C1 segment of cervical spinal cord (tissue), 14 donors: ENCODE results near the gene TMEM125.
A peak's percentile ranks its signal among the peaks of the same experiment; 100 is the strongest.

Experiments
- DNase-seq, 14 donors: peaks; one replicate each; lab custom pipeline; 2025; lab: John Stamatoyannopoulos, UW

TMEM125 gene

DNA sequence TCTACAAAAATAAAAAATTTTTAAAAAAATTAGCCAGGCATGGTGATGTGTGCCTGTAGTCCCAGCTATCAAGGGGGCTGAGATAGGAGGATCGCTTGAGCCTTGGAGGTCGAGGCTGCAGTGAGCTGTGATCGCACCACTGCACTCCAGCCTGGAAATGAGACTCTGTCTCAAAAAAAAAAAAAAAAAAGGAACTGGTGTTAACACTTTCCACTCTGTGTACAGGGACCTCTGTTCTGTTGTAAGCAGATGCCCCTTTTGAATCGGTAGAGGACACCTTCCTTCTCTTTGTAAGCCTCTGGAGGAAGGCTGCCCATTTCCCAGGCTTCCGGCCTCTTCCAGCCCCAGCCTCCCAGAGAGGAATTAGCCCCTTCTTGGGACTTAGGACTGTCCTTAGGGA is 22.9 kb downstream of the TMEM125 start:
- no peak for DNase-seq

DNA sequence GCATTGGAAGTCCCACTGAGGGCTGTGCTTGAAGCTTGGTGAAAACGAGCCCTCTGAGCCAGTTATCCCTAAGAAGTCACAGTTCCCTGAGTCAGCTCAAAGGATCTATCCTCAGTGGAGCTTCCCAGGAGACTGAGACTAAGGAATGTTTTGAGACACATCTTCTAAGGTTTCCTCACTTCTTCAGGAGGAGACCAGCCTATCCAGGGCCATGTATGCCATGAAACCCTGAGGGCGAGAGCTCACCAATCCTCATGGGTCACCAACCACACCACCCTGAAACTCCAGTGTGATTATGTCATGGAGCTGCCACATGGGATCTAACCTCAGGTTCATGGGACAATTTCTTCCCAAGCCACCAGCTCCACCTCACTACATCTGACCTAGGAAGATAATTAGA is 23.4 kb downstream of the TMEM125 start:
- DNase-seq: no peak

DNA sequence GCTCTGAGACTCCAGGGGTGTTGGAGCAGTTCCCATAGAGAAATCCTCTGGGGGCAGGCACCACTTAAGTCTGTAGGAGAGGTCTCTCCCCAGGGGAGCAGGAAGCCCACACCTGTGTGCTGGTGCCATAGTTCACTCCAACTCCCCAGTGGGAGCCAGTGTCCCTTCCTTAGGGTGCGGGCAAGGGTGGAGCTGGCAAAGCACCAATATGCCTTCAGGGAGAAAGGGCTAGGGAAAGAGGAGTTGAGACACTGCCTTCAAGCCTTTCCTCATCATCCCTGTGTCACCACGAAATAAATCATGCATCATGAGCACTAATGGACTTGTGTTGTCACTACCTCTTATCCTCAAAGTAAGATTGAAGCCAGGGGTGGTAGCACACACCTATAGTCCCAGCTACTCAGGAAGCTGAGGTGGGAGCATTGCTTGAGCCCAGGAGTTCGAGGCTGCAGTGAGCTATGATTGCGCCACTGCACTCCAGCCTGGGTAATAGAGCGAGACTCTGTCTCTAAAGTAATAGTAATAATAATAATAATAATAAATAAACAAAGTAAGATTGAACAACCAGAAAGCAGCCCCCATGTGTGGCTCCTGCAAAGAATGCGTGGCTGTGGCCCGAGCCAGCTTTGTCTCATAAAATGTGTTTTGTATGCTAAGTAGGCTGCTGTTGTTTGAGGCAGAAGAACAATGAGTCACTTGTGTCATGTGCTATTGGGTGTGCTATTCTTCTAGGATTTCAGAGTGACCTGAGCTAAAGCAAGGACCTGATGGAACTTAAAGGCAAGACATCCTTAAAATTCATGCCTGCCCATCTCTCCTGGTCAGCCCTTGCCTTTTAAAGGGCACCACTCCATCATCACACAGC is 24.3 kb downstream of the TMEM125 start:
- DNase-seq: peak in 8 of 14 donors; percentile 4 to 70 (median 47)

DNA sequence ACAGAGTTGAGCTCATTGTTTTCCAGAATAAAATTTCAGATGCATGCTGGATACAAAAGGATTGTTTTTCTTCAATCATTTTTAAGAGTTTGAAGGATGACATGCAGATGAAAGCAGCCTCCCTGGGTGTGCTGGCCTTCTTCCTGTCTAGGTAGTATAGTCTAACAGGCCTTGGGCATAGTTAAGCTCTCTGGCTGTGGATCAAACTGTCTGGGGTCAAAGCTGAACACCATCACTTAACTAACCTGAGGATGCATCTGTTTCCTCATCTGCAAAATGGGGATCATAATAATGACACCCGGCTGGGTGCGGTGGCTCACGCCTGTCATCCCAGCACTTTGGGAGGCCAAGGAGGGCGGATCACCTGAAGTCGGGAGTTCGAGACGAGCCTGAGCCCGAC is 25.0 kb downstream of the TMEM125 start:
- peak in 2 of 14 donors; percentile 58 to 70 for DNase-seq

DNA sequence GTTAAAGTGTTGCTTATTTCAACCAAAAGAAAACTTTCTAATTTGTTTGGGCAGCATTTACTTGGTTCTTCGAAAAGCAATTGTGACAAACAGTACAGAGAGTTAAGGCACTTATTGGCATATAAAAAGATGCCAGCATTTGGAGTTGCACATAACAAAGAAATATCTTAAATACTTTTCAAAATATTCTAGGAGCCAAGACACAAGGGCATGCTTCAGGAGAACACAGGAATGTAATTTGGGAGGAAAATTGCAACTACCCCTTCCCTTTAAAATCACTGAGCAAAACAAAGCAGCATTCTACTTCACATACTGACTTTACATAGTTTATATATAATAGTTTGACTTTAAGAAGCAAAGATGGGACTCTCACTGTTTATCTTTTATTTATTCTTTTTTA is 26.4 kb downstream of the TMEM125 start:
- no peak for DNase-seq

DNA sequence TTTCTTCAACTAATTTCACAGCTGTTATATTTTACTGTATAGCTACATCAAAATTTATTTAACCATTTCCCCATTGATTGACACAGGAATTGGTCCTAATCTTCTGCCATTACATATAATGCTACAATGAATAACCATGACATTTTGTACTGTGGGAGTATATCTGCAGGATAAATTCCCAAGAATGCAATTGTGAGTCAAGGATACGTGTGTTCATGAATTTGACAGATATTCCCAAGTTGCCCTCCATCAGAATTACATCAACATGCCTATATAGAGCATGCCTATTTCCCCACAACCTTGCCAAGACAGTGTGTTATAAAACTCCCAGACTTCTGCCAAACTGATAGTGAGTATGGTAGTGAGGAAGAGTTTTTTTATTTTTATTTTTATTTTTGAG is 28.3 kb downstream of the TMEM125 start:
- DNase-seq: no peak

DNA sequence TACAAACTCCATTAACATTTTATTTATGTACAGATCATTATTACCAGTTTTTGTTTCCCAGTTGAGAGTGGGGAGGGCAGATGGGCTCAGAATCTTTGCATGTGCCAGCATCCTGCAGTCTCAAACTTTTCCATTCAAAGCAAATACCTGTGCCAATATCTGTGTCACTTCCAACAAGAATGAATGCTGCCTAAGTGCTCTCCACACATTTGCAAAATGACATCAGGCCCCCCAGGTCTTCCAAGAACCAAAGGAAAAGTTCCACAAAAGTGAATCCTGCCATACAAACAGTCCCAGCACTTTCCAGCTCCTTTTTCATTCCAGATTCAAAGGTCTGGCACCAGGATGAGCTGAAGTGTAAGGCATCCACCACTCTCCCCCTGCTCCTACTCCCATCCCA is 29.3 kb downstream of the TMEM125 start:
- DNase-seq: peak in 1 of 14 donors; percentile 50

DNA sequence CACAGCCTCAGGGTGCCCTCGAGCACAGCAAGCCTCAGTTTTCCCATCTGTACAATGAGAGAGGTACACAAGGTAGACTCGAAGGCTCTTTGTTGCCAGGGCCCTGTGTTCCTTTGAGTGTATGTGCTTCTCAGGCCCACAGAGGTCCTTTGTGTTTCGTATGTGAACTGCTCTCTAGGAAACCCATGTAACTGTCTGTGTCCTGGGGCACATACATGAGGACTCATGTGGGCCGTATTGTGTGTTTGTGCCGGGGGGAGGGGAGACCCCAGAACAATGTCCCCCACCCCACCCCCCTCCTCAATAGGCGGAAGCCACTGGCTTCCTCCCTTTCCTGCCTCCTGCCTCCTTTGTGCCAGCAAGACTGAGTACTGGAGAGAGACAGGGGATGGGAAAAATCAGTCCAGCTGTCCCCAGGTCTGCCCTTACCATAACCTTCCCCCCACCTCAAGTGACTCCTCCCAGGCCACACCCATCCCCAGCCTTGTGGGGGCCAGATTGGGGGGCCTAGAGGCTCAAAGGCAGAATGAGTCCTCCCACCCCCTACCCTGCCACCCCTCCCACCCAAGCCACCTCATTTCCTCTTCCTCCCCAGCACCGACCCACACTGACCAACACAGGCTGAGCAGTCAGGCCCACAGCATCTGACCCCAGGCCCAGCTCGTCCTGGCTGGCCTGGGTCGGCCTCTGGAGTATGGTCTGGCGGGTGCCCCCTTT is 30.8 kb downstream of the TMEM125 start, which contains the start of gene TIE1:
TIE1 (plus strand) TSS at position 605 of the 717 bp plus-strand sequence; CDS start at position 695, 90 bp downstream.
- DNase-seq: no peak

DNA sequence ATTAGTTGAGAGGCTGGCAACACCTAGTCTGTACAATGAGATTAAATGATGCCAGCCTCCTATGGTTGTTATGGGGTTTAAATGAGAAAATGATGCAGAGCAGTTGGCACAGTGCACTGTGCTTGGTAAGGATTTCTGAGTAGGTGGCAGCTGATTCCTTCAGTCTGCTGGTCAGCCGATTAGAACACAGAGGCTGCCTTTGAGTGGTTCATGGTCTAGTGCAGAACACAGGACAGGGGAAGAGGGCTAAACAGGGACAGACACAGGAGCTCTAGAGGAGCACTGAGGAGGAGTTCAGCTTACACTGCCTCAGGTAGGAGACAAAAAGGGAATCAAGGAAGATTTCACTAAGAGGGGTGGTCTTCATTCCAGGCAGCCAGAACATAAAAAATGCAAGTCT is 32.4 kb downstream of the TMEM125 start:
- DNase-seq: no peak

DNA sequence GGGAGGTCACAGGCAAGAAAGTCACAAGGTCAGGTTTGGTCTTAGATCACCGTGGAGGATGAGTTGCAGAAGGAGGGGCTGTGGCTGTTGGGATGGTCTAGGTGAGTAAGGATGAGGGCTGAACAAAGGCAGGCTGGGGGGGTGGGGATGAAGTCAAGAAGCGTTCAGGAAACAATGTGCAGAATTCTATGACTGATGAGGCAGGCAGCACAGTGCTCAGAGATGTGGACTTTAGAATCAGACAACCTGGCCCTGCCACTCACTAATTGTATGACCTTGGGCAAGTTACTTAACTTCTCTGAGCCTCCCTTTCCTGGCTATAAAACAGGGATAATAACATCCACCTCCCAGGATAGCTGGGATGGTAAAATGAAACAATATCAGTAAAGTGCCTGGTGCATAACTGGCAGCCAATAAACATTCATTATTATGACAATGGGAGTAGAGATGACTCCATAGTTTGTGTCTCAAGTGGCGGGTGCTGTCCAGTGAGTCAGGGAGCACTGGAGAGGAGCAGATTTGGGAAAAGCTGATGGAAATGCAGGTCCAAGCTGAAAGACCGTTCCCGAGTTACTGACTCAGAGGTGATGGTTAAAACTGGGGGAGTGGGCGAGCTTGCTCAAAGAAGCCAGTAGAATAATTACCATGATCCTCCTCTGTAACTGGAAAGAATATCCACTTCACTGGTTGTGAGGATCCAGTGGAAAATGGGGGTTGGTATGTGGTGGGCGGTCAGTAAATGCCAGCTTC is 33.1 kb downstream of the TMEM125 start:
- DNase-seq: no peak

DNA sequence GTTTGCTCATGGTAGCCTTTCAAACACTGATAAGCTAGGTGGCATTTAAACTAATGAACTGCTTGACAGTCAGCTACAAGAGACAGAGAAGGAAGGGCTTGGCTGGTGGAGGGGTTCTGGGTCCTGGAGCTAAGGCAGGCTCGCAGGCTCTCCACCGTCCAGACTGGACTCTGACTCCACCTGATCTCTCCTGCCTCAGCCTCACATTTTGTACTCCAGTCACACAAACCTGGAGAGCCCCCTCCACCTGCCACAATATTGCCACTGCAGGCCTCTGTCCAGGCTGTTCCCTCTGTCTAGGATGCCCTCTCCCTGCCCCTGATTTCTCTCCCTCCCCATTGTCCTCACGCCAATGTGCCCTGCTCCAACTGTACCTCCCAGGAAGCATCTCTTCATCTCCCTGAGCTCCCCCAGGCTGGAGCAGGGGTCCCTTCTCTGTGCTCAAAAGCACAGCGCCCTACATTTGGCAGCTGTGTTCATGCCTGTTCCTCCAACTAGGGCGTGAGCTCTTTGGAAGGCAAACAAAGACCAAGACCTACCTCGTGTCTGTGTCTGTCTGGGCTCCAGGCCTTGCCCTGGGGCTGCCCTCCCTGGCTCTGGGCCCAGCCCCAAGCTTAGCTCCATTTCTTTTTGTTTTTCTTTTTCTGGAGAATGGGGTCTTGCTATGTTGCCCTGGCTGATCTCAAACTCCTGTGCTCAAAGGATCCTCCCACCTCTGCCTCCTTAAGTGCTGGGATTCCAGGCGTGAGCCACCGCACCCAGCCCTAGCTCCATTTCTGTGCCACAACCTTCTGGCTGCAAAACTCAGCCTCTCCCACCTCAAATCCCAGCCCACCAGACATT is 33.9 kb downstream of the TMEM125 start:
- no peak for DNase-seq

DNA sequence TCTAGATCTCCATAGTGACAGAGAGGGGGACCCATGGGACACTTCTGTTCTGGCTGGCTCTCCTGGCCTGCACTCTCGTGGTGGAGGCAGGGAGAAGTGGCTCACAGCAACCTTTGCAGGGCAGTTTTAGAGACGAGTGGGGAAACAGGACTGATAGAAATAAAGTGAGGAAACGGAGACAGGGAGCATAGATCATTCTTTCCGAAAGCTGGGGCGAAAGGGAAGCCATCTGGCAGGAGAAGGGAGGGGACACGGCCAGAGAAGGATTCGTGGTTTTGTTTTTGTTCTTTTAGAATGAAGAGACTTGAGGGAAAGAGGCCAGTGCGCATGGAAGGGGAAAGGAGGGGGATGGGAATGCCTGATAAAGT is 34.5 kb downstream of the TMEM125 start:
- no peak for DNase-seq

DNA sequence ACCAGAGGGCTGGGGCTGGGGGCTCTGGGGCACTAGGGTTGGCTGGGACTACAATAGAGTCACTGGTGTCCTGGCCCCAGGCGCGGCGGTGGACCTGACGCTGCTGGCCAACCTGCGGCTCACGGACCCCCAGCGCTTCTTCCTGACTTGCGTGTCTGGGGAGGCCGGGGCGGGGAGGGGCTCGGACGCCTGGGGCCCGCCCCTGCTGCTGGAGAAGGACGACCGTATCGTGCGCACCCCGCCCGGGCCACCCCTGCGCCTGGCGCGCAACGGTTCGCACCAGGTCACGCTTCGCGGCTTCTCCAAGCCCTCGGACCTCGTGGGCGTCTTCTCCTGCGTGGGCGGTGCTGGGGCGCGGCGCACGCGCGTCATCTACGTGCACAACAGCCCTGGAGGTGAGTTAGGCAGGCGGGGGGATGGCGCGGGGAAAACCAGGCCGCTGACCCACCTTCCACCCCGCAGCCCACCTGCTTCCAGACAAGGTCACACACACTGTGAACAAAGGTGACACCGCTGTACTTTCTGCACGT is 35.1 kb downstream of the TMEM125 start:
- DNase-seq: no peak

DNA sequence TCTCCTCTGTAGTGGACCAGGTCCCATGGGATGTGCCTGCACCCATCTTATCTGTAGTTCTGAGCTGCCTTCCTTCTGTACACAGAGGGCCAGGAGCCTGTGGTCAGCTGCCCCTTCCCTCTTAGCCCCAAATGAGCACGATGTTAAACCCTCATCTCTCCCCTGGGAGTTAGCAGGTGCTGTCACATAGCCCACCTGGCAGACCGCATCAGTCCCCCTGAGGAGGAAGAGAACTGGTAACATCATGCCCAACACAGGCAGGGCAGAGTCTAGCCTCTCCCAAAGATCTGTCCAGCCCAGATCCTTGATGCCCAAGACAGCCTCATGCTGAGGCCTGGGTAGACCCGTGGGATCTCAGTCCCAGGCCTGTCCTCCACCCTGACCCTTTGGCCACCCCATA is 35.7 kb downstream of the TMEM125 start:
- DNase-seq: no peak

DNA sequence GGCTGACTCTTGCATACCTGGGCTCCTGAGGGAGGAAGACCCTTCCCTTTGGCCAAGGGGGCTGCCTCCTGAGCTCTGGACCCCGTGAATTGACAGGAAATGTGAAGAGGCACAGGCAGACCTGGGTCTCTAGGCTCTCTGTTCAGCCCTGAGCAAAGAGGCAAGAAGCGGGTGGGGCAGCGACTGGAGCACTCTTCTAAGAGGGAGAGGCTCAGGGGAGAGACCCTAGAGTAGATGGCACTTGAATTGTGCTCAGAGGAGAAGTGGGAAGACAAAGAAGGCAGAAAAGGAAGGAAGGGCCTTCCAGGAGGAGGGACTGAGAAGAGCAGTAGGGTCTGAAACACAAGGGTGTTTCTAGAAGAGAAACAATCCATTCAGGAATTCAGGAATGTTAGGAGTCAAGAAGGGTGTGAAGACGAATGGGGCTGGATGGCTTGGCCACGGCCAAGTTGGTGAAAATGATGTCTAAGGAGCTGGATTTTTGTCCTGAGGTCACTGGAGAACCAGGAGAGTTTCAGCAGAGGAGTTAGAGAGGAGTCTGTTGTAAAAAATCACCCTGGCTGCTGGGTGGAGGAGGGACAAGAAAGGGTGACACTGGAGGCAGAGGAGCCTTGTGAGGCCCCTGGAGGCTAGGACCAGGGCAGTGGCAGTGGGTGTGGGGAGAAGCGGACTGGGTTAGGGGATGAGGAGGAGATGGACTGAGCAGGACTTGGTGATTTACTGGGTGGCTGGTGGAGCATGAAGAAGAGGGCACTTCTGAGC is 36.3 kb downstream of the TMEM125 start:
- no peak for DNase-seq

DNA sequence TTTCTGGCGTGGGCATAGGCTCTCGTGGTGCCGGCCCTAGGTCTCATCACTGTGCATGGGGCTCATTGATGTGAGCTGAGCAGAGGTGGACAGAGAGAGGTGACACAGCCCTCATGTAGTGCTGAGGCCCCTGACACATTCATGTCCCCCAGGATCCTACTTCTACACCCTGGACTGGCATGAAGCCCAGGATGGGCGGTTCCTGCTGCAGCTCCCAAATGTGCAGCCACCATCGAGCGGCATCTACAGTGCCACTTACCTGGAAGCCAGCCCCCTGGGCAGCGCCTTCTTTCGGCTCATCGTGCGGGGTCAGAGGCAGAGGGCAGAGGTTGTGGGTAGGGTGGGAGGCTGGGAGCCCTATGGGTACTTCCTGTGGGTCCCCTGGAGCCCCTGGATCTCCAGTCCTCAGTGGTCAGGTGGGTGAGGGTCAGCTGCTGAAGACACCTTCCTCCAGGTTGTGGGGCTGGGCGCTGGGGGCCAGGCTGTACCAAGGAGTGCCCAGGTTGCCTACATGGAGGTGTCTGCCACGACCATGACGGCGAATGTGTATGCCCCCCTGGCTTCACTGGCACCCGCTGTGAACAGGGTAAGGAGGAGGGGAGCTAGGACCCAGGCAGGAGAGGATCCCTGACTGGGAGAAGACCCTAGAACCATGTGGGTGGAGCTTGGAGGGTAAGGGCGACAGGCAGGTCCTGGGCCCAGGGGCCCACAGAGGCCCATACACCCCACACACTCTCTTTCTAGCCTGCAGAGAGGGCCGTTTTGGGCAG is 37.1 kb downstream of the TMEM125 start:
- DNase-seq: no peak

DNA sequence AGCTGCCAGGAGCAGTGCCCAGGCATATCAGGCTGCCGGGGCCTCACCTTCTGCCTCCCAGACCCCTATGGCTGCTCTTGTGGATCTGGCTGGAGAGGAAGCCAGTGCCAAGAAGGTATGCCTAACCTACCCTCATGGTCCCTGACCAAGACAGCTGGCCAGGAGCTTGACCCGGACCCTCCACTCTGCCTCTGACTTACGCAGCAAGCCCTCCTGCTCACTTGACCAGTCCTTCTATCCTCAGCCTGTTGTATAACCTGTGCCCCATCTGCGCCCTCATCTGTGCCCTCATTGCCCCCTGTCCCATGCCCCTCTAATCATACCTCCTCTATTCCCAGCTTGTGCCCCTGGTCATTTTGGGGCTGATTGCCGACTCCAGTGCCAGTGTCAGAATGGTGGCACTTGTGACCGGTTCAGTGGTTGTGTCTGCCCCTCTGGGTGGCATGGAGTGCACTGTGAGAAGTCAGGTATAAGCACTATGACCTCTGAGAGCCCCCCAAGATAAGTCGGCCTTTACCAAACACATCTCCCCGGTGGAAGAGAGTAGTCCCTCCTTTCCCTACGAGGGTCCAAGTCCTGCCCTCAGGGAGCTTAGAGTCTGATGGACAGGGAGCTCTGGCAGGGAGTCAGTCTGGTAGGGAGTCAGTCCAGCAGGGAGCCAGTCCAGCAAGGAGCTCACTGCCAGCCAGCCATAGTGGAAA is 37.8 kb downstream of the TMEM125 start:
- no peak for DNase-seq

DNA sequence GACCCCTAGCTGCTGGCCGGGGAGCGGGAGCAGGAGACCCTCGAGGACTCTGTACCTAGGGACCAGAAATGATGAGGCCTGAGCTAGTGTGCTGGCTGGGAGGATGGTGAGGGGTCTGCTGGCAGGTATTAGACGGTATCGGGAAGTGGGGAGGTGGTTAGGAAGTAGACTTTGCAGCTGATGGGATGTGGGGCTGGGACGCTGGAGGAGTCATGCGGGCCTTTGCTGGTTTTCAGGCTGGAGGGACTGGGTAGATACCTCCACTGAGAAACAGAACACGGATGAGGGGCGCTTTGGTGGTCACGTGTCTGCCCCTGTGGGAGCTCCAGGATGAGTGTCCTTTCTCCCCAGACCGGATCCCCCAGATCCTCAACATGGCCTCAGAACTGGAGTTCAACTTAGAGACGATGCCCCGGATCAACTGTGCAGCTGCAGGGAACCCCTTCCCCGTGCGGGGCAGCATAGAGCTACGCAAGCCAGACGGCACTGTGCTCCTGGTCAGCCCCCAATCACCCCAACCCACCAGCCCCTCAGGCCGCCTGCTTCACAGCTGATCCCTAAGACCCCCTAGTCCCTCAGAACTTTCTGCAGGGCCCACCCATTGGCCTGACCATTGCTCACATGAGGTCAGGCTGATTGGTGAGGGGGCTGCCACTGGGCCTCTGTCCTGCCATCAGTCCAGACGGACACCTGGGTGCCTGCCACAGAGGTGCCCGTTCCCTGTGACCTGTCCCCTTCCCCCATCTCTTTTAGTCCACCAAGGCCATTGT is 39.0 kb downstream of the TMEM125 start:
- no peak for DNase-seq
